Panc1 (cell line): ENCODE measurements around the gene MYO16. TPM values are rescaled to one million over a fixed set of nuclear protein-coding genes. Genes with fewer than 3 reads are reported as not detected.

Source experiments
- ATAC-seq: fragments of 200-7000 bp; cut with Tn5 transposase; 2 replicates; pipeline ENCODE4 v1.9.1; 2020; ENCODE audit warnings: mild to moderate bottlenecking, moderate library complexity
- BruUV-seq: library from RNA; stranded (reverse); fragments of 400-500 nt; replicated peaks from 2 replicates; lab custom pipeline; 2021; lab: Mats Ljungman, UMichigan
- CTCF ChIA-PET: fragments of 300-600 bp; sonication (Branson Sonifier 250); formaldehyde crosslinking; loops from one replicate; lab custom pipeline; 2022; ENCODE audit warnings: antibody characterized with exemption; lab: Charles Lee
- POLR2A ChIA-PET: fragments of 300-600 bp; sonication (Branson Sonifier 250); formaldehyde crosslinking; loops from one replicate; lab custom pipeline; 2022; ENCODE audit warnings: antibody characterized with exemption; lab: Charles Lee
- DNase-seq: peaks from one replicate; pipeline ENCODE4 v3.0.0-alpha.2; 2010; ENCODE audit warnings: low read depth, low spot score
- H3K27ac ChIP-seq: 2 replicates; pipeline ENCODE4 v1.5.1; 2011; ENCODE audit warnings: mild to moderate bottlenecking, low read length, inconsistent platforms
- H3K27me3 ChIP-seq: fragments of 200-500 bp; sonication (Bioruptor generic); 2 replicates; pipeline ENCODE4 v1.6.0; 2014; ENCODE audit warnings: low read length, inconsistent platforms; ENCODE audit not compliant: control insufficient read depth, insufficient read depth
- H3K36me3 ChIP-seq: fragments of 200-500 bp; sonication (Bioruptor generic); 2 replicates; pipeline ENCODE4 v1.5.1; 2014; ENCODE audit warnings: inconsistent platforms, mild to moderate bottlenecking, low read length, moderate library complexity; ENCODE audit not compliant: control insufficient read depth, insufficient read depth
- H3K4me1 ChIP-seq: 2 replicates; pipeline ENCODE4 v1.5.1; 2011; ENCODE audit warnings: inconsistent platforms, mild to moderate bottlenecking, low read length, moderate library complexity; ENCODE audit not compliant: control insufficient read depth, insufficient read depth
- H3K4me3 ChIP-seq, 2 experiments: 2 replicates each; pipeline ENCODE4 v1.5.1; 2011 to 2012; ENCODE audit warnings: low read depth in 2 of 2, low read length in 2 of 2, mild to moderate bottlenecking in 2 of 2, inconsistent platforms in 1 of 2, moderate library complexity in 1 of 2
- H3K9me3 ChIP-seq: fragments of 200-500 bp; sonication (Bioruptor generic); 2 replicates; pipeline ENCODE4 v1.5.1; 2014; ENCODE audit warnings: low read depth, mild to moderate bottlenecking, inconsistent platforms, low read length, moderate library complexity; ENCODE audit not compliant: control insufficient read depth, insufficient read depth
- CTCF ChIP-seq: fragments of 450-650 bp; IDR thresholded peaks from 2 replicates; pipeline ENCODE4 v1.5.1; 2017; ENCODE audit warnings: mild to moderate bottlenecking
- POLR2AphosphoS5 ChIP-seq: IDR thresholded peaks from 2 replicates; pipeline ENCODE4 v1.6.1; 2012; ENCODE audit warnings: mild to moderate bottlenecking, low read depth, low read length, moderate library complexity
- SIN3A ChIP-seq: IDR thresholded peaks from 2 replicates; pipeline ENCODE4 v1.6.1; 2012; ENCODE audit warnings: low read depth, mild to moderate bottlenecking, low read length, moderate library complexity, borderline replicate concordance; ENCODE audit not compliant: insufficient read depth
- TCF7L2 ChIP-seq: IDR thresholded peaks from 2 replicates; pipeline ENCODE4 v1.6.1; 2011; ENCODE audit warnings: mild to moderate bottlenecking, low read depth, low read length, inconsistent platforms
- in situ Hi-C: cut with HindIII; loops from 2 replicates; pipeline ENCODE4 v1.10.0; 2016; ENCODE audit warnings: low sequenced_read_pairs, low pct_unique_long_range_greater_than_20kb
- intact Hi-C: fragments of 100-400 bp; cut with micrococcal nuclease; formaldehyde crosslinking; loops from one replicate; pipeline ENCODE4 v1.10.0; 2022; ENCODE audit not compliant: unreplicated experiment
- total RNA-seq: library from RNA; stranded (reverse); gene quantifications from one replicate; pipeline ENCODE4 v1.2.1, GENCODE V29; 2021; ENCODE audit not compliant: unreplicated experiment
- TF ChIP-seq, protein P1 (sequence below), 2 experiments: IDR thresholded peaks; 2 replicates each; pipeline ENCODE4 v1.6.1; 2011 to 2012; ENCODE audit warnings: low read depth in 2 of 2, control low read depth in 1 of 2, low read length in 1 of 2, mild to moderate bottlenecking in 1 of 2, moderate library complexity in 1 of 2; ENCODE audit not compliant: insufficient read depth in 1 of 2

MYO16 gene
- total RNA-seq, 1 experiment from 2014 or later: 0.08 TPM

DNA sequence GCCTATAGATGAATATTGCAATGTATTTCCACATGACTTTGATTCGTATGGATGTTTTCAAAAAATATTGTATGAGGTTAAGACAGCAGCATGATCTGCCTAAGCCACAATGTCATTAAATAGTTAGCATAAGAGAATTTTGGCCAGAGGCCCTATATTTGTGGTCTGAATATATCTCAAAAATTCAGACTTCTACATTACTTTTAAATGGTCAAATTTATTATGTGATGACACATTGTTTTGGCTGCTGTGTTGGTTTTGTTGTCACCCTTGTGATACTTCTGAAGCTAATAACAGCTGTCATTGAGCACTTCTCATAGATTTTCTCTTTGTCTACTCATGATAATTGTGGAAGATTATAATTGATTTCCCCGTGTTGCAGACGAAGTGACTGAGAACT is 288.2 kb downstream of the MYO16 start:
- H3K4me1 ChIP-seq: peaks cover 25% of the 10 kb centered on the region
- in situ Hi-C loops (no loop called here), intact Hi-C loops (no loop called here)
- ATAC-seq (no peak), DNase-seq (no peak)
- H3K4me3 ChIP-seq: no peak overlapping the region
- H3K27me3 ChIP-seq: no peaks in the 10 kb centered on the region
- 0 out of 2 replicates have a peak overlapping the region, but pooled peaks have one; percentile 7 for H3K27ac ChIP-seq
- H3K36me3 ChIP-seq: no peaks in the 10 kb centered on the region
- no TSS peak for BruUV-seq
- H3K9me3 ChIP-seq: no peaks in the 10 kb centered on the region
- POLR2A ChIA-PET: no interaction called here
- TF ChIP-seq, protein P1, sequence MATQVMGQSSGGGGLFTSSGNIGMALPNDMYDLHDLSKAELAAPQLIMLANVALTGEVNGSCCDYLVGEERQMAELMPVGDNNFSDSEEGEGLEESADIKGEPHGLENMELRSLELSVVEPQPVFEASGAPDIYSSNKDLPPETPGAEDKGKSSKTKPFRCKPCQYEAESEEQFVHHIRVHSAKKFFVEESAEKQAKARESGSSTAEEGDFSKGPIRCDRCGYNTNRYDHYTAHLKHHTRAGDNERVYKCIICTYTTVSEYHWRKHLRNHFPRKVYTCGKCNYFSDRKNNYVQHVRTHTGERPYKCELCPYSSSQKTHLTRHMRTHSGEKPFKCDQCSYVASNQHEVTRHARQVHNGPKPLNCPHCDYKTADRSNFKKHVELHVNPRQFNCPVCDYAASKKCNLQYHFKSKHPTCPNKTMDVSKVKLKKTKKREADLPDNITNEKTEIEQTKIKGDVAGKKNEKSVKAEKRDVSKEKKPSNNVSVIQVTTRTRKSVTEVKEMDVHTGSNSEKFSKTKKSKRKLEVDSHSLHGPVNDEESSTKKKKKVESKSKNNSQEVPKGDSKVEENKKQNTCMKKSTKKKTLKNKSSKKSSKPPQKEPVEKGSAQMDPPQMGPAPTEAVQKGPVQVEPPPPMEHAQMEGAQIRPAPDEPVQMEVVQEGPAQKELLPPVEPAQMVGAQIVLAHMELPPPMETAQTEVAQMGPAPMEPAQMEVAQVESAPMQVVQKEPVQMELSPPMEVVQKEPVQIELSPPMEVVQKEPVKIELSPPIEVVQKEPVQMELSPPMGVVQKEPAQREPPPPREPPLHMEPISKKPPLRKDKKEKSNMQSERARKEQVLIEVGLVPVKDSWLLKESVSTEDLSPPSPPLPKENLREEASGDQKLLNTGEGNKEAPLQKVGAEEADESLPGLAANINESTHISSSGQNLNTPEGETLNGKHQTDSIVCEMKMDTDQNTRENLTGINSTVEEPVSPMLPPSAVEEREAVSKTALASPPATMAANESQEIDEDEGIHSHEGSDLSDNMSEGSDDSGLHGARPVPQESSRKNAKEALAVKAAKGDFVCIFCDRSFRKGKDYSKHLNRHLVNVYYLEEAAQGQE (IDR thresholded peaks at IDR 0.05; ENCODE audit: insufficient read depth in 1 of 2, low read depth in 2 of 2, low read length in 1 of 2): no peak
- TF ChIP-seq CTCF: no peak
- TF ChIP-seq TCF7L2: no peak
- TF ChIP-seq SIN3A: no peak
- TF ChIP-seq POLR2AphosphoS5: no peak
- CTCF ChIA-PET: no interaction called here

GRCh38 chr13:108919036-108919907 is 289.9 kb downstream of the MYO16 start:
- CTCF ChIA-PET: no interaction called here
- DNase-seq (no peak), ATAC-seq (peak; percentile 78)
- in situ Hi-C loops: no loop called here
- no peaks in the 10 kb centered on the region for H3K27me3 ChIP-seq
- BruUV-seq: no TSS peak
- H3K4me1 ChIP-seq: peaks cover 25% of the 10 kb centered on the region
- POLR2A ChIA-PET: no interaction called here
- intact Hi-C loops: no loop called here
- H3K27ac ChIP-seq: peak overlapping the region; percentile 23; the same call in 1 of the 2 replicates
- no peaks in the 10 kb centered on the region for H3K9me3 ChIP-seq
- no peak overlapping the region for H3K4me3 ChIP-seq
- no peaks in the 10 kb centered on the region for H3K36me3 ChIP-seq
- TF ChIP-seq TCF7L2: no peak
- no peak for TF ChIP-seq SIN3A

DNA sequence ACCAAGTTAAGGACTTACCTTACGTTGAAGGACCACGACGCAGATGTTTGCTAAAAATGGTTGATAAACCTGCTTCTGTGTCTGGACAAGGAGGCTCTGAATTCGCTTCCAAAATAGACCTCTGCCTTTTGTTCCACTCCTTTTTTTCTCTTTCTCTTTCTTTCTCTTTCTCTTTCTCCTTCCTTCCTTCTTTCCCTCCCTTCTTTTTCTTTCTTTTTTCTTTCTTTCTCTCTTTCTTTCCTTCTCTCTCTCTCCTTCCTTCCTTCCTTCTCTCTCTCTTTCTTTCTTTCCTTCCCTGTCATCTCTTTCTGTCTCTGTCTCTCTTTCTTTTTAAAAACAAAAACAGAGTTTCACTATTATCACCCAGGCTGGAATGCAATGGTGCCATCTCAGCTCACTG is 290.7 kb downstream of the MYO16 start:
- Histone ChIP-seq H3K27me3 (no peaks in the 10 kb centered on the region), H3K4me1 (peaks cover 23% of the 10 kb centered on the region), H3K36me3 (no peaks in the 10 kb centered on the region), H3K4me3 (no peak overlapping the region), H3K27ac (peak overlapping the region; percentile 23; the same call in 1 of the 2 replicates), H3K9me3 (no peaks in the 10 kb centered on the region)
- ChIA-PET POLR2A (no interaction called here), CTCF (no interaction called here)
- BruUV-seq: no TSS peak
- ATAC-seq: no peak
- intact Hi-C loops: no loop called here
- no peak for TF ChIP-seq POLR2AphosphoS5
- no peak for TF ChIP-seq TCF7L2
- TF ChIP-seq, protein P1 (IDR thresholded peaks at IDR 0.05; ENCODE audit: insufficient read depth in 1 of 2, low read depth in 2 of 2, low read length in 1 of 2): no peak
- TF ChIP-seq CTCF: no peak
- no peak for TF ChIP-seq SIN3A
- in situ Hi-C loops: no loop called here
- DNase-seq: no peak
